GM21515 (cell line): Measurements from ENCODE around the gene LYST.
"Not testable (repeated sequence)": the region's sequence is repeated elsewhere in the genome, so short reads cannot be mapped to it uniquely, and the experiment has no call there.

Experiments used
- ATAC-seq: cut with Tn5 transposase; IDR thresholded peaks from one replicate; pipeline ENCODE4 v1.9.1; 2021; ENCODE audit not compliant: unreplicated experiment

The LYST gene

GRCh38 chr1:235859789-235860188 lies 6.9 kb downstream of the LYST start:
- no peak for ATAC-seq

DNA sequence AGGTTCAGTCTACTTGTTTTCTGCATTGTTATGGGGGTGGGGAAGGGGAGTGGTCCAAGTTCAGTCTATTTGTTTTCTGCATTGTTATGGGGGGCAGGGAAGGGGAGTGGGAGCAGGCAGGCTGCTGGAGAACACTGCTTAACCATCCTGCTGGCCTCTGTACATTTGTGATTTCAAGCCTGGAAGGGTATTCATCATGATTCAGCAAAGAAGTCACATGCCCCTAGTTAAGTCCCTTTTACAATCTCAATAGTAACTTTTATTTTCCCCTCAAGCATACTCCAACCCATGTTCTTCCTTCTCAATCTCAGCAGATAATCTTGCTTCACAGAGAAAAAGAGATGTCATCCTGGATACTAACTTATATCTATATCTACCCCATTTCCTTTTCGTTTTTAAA lies 7.9 kb downstream of the LYST start:
- no peak for ATAC-seq

DNA sequence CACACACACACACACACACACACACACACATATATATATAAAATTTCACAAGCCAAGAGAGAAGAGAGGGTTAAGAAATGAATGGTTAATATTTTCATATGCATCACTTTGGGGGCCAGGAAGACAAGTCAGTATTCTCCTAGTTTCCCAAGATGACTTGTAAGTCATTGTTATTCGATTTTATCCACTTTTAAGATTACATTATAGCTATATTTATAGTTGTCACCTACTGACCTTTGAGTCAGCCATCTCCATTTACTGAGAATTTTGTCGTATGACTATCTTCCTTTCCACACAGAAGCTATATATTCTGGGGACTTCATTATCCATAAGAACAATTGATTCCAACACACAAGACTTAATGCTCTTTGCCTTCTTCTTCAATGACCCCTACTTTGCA lies 8.9 kb downstream of the LYST start:
- ATAC-seq, result no peak

GRCh38 chr1:235855811-235856429 lies 10.8 kb downstream of the LYST start:
- no peak for ATAC-seq

- no peak for ATAC-seq
Observed at GRCh38 chr1:235854347-235854746, 12.4 kb downstream of the LYST start.

- no peak for ATAC-seq
Observed at GRCh38 chr1:235853653-235854052, 13.1 kb downstream of the LYST start.

GRCh38 chr1:235852887-235853286 lies 13.8 kb downstream of the LYST start:
- no peak for ATAC-seq

- ATAC-seq, result no peak
Observed at GRCh38 chr1:235851939-235852338, 14.8 kb downstream of the LYST start.

- ATAC-seq, result not testable (repeated sequence)
Observed at GRCh38 chr1:235848251-235848650, 18.5 kb downstream of the LYST start.

GRCh38 chr1:235845656-235846107 lies 21.0 kb downstream of the LYST start:
- not testable (repeated sequence) for ATAC-seq

- ATAC-seq, result no peak
Observed at GRCh38 chr1:235844776-235845175, 21.9 kb downstream of the LYST start.

GRCh38 chr1:235843461-235843961 lies 23.2 kb downstream of the LYST start:
- no peak for ATAC-seq

GRCh38 chr1:235841938-235842545 lies 24.7 kb downstream of the LYST start:
- ATAC-seq, result peak; percentile 78

- no peak for ATAC-seq
Observed at GRCh38 chr1:235838021-235838420, 28.7 kb downstream of the LYST start.

- no peak for ATAC-seq
Observed at GRCh38 chr1:235835226-235835625, 31.5 kb downstream of the LYST start.

GRCh38 chr1:235834620-235835019 lies 32.1 kb downstream of the LYST start:
- ATAC-seq, result no peak

DNA sequence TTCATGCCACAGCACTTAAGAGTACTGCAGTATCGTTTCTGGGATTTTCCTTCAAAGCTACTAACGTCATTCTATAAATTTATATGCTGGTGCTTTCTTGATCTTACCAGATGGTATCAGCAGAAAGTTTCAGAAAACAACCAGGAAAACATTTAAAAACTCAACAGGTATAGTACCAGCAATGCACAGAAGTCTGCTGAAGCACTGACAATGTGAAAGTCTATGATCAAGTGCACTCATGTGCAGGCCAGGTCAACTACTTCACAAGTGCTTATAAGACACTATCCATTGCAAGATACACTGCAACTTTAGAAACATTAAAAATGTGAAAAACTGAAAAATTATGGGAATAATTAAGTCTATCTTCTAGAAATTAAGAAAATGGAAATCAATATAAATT lies 34.7 kb downstream of the LYST start:
- ATAC-seq, result no peak

DNA sequence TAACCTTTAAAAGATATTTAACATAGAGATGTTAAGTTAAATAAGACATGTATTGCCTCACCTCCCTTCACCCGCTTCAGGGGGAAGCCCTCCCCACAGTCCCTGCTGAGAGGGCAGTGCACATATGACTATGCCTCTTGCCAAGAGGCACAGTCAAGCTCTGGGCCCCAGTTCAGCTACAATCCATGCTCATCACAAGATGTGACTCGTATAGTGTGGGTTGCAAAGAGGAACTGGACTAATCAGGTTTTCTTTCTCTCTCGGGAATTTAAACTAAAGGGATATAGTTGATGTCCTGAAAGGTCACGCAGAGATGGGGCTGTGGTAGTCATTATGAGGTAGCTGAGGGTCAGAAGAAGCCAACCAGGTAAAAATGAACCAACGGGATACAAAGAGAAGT lies 35.6 kb downstream of the LYST start:
- ATAC-seq, result peak; percentile 88

GRCh38 chr1:235826102-235826854 lies 40.4 kb downstream of the LYST start:
- ATAC-seq, result no peak

DNA sequence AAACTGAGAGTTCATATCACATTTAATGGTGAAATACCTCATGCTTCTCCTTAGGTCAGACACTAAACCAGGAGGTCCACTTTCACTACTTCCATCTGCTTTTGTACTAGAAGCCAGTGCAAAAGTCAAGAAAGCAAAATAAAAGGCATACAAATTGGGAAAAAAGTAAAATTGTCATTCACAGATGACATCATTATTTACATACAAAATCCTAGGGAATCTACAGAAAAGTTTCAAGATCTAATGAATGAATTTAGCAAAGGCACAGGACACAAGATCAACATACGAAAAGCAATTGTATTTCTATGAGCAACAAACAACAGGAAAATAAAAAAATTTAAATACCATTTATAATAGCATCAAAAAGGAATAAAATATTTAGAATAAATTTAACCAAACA lies 41.5 kb downstream of the LYST start:
- ATAC-seq, result no peak

DNA sequence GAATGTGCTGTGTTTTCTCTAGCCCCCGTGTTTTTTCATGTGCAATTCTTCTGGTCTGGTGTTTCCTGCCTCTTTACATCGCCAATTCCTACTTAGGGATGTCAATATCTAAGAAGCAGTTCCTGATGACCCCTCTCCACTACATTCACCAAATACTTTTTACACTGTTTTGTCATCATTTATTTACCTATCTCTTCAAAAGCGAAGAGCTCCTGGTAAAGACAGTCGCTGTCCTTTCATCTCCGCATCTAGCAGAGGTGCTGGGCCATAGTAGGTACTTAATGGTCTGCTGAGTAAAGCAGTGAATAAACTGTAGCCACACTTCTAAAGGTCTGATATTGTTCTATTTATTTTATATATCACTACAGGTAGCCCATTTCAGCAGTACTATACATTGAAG lies 43.0 kb downstream of the LYST start:
- ATAC-seq, result no peak

- ATAC-seq, result no peak
Observed at GRCh38 chr1:235822685-235823084, 44.0 kb downstream of the LYST start.
